BE2C (cell line): ENCODE measurements around the gene UFSP2. TPM values are rescaled to one million over a fixed set of nuclear protein-coding genes. Genes with fewer than 3 reads are reported as not detected.

ENCODE experiments used
- DNase-seq: peaks from one replicate; pipeline ENCODE4 v3.0.0-alpha.2; 2020
- H3K27me3 ChIP-seq: fragments of 250-450 bp; sonication (Bioruptor Pico); 2 replicates; pipeline ENCODE4 v1.5.1; 2020; ENCODE audit warnings: mild to moderate bottlenecking
- H3K36me3 ChIP-seq: fragments of 250-450 bp; sonication (Bioruptor Pico); 2 replicates; pipeline ENCODE4 v1.5.1; 2020; ENCODE audit warnings: mild to moderate bottlenecking
- H3K4me1 ChIP-seq: fragments of 250-450 bp; sonication (Bioruptor Pico); 2 replicates; pipeline ENCODE4 v1.5.1; 2020
- H3K4me3 ChIP-seq: 2 replicates; pipeline ENCODE4 v1.5.1; 2011; ENCODE audit warnings: low read depth, low read length
- H3K9me3 ChIP-seq: fragments of 250-450 bp; sonication (Bioruptor Pico); 2 replicates; pipeline ENCODE4 v1.5.1; 2020
- CTCF ChIP-seq: IDR thresholded peaks from 2 replicates; pipeline ENCODE4 v1.5.1; 2012; ENCODE audit warnings: mild to moderate bottlenecking, low read depth, low read length
- polyA plus RNA-seq: library from polyadenylated mRNA; unstranded; fragments of >200 nt; gene quantifications from one replicate; pipeline ENCODE4 v1.2.1, GENCODE V29; 2012; ENCODE audit warnings: low read depth, missing spikeins; ENCODE audit not compliant: insufficient read length, insufficient read depth

The UFSP2 gene
- polyA plus RNA-seq = 24.8 TPM

- no peak for TF ChIP-seq CTCF
- no peaks in the 10 kb centered on the region for H3K27me3 ChIP-seq
Measured at GRCh38 chr4:185425647-185426352, at the start of gene UFSP2. UFSP2 (minus strand) TSS chr4:185425964; CDS start chr4:185425868, 96 bp downstream.

GRCh38 chr4:185473247-185473646 lies 47.5 kb upstream of the UFSP2 start:
- no peak for DNase-seq
- no peaks in the 10 kb centered on the region for H3K36me3 ChIP-seq
- peaks cover 3% of the 10 kb centered on the region; the same call in 1 of the 2 replicates for H3K4me1 ChIP-seq
- no peak for TF ChIP-seq CTCF
- H3K27me3 ChIP-seq = peaks cover 20% of the 10 kb centered on the region
- H3K4me3 ChIP-seq = no peak overlapping the region
- no peaks in the 10 kb centered on the region for H3K9me3 ChIP-seq

More at GRCh38 chr4:185425647-185426352, at the start of gene UFSP2:
- DNase-seq = peak; percentile 87
- Histone ChIP-seq H3K4me1 (no peaks in the 10 kb centered on the region), H3K36me3 (no peaks in the 10 kb centered on the region), H3K9me3 (no peaks in the 10 kb centered on the region), H3K4me3 (peak within 1 kb of the TSS; percentile 95)

GRCh38 chr4:185472103-185472542 lies 46.4 kb upstream of the UFSP2 start:
- H3K4me1 ChIP-seq = peaks cover 3% of the 10 kb centered on the region; the same call in 1 of the 2 replicates
- DNase-seq = no peak
- H3K9me3 ChIP-seq = no peaks in the 10 kb centered on the region
- peaks cover 26% of the 10 kb centered on the region for H3K27me3 ChIP-seq
- peak overlapping the region; percentile 79 for H3K4me3 ChIP-seq
- no peak for TF ChIP-seq CTCF
- H3K36me3 ChIP-seq = no peaks in the 10 kb centered on the region

- Histone ChIP-seq H3K27me3 (peaks cover 26% of the 10 kb centered on the region), H3K36me3 (no peaks in the 10 kb centered on the region), H3K9me3 (no peaks in the 10 kb centered on the region), H3K4me3 (peak within 1 kb of the TSS; percentile 89), H3K4me1 (peaks cover 3% of the 10 kb centered on the region; the same call in 1 of the 2 replicates)
- DNase-seq = peak; percentile 95
- TF ChIP-seq CTCF = peak; percentile 23
Measured at GRCh38 chr4:185471235-185472102, 45.7 kb upstream of the UFSP2 start, which contains the start of gene CCDC110. CCDC110 (minus strand) TSS chr4:185471733; CDS start chr4:185471683, 50 bp downstream.

- no peak for TF ChIP-seq CTCF
- Histone ChIP-seq H3K36me3 (no peaks in the 10 kb centered on the region), H3K27me3 (peaks cover 26% of the 10 kb centered on the region), H3K4me1 (peaks cover 3% of the 10 kb centered on the region; the same call in 1 of the 2 replicates), H3K4me3 (peak overlapping the region; percentile 89), H3K9me3 (no peaks in the 10 kb centered on the region)
- DNase-seq = peak; percentile 38
Measured at GRCh38 chr4:185470501-185471195, 44.9 kb upstream of the UFSP2 start.
